ENCODE measurements around the gene NEGR1. TPM values are rescaled to one million over a fixed set of nuclear protein-coding genes. Genes with fewer than 3 reads are reported as not detected.

NEGR1 gene
- total RNA-seq, 1 experiment from 2014 or later = 4.1 TPM

- Mint-ChIP-seq H3K27me3 (ENCODE audit: insufficient read depth, unreplicated experiment) (no peaks in the 10 kb centered on the region), H3K36me3 (ENCODE audit: insufficient read depth, unreplicated experiment) (no peaks in the 10 kb centered on the region), H3K4me1 (ENCODE audit: insufficient read depth, unreplicated experiment) (no peaks in the 10 kb centered on the region), H3K27ac (ENCODE audit: low read depth, unreplicated experiment) (no peak overlapping the region), H3K4me3 (ENCODE audit: unreplicated experiment) (no peak overlapping the region), H3K9me3 (ENCODE audit: unreplicated experiment) (no peaks in the 10 kb centered on the region)
- POLR2A ChIA-PET = no interaction called here
- CTCF ChIA-PET = interaction anchor here (1.0 kb wide), 1 partner anchor 49 kb away, joined by 3 read pairs; no protein-coding TSS in a partner anchor
- intact Hi-C loops (cut with micrococcal nuclease) = no loop called here
- no TSS peak for BruUV-seq (replicated peaks)
- no peak for DNase-seq (ENCODE audit: unreplicated experiment)
- TF ChIP-seq CTCF (IDR thresholded peaks at IDR 0.05; ENCODE audit: unreplicated experiment) = no peak
These were observed 658.5 kb downstream of the NEGR1 start for GRCh38 chr1:71623888-71624287.

- Mint-ChIP-seq H3K9me3 (ENCODE audit: unreplicated experiment) (no peaks in the 10 kb centered on the region), H3K36me3 (ENCODE audit: insufficient read depth, unreplicated experiment) (no peaks in the 10 kb centered on the region), H3K27ac (ENCODE audit: low read depth, unreplicated experiment) (no peak overlapping the region), H3K4me3 (ENCODE audit: unreplicated experiment) (no peak overlapping the region), H3K4me1 (ENCODE audit: insufficient read depth, unreplicated experiment) (no peaks in the 10 kb centered on the region), H3K27me3 (ENCODE audit: insufficient read depth, unreplicated experiment) (no peaks in the 10 kb centered on the region)
- no TSS peak for BruUV-seq (replicated peaks)
- DNase-seq (ENCODE audit: unreplicated experiment) = peak; percentile 34
- ChIA-PET CTCF (interaction anchor here (0.8 kb wide), 1 partner anchor 438 kb away, joined by 4 read pairs; no protein-coding TSS in a partner anchor), POLR2A (interaction anchor here (1.0 kb wide), 1 partner anchor 11 kb away, joined by 3 read pairs; no protein-coding TSS in a partner anchor)
- intact Hi-C loops (cut with micrococcal nuclease) = no loop called here
- no peak for TF ChIP-seq CTCF (IDR thresholded peaks at IDR 0.05; ENCODE audit: unreplicated experiment)
These were observed 660.6 kb downstream of the NEGR1 start for GRCh38 chr1:71621785-71622184.

GRCh38 chr1:71618766-71619530 is 663.4 kb downstream of the NEGR1 start:
- Mint-ChIP-seq H3K27me3 (ENCODE audit: insufficient read depth, unreplicated experiment) (no peaks in the 10 kb centered on the region), H3K4me1 (ENCODE audit: insufficient read depth, unreplicated experiment) (no peaks in the 10 kb centered on the region), H3K27ac (ENCODE audit: low read depth, unreplicated experiment) (no peak overlapping the region), H3K9me3 (ENCODE audit: unreplicated experiment) (no peaks in the 10 kb centered on the region), H3K36me3 (ENCODE audit: insufficient read depth, unreplicated experiment) (no peaks in the 10 kb centered on the region), H3K4me3 (ENCODE audit: unreplicated experiment) (no peak overlapping the region)
- intact Hi-C loops (cut with micrococcal nuclease) = no loop called here
- no TSS peak for BruUV-seq (replicated peaks)
- POLR2A ChIA-PET = no interaction called here
- CTCF ChIA-PET = interaction anchor here (1.0 to 1.1 kb wide), 2 partner anchors 18 to 419 kb away, joined by 4 read pairs; no protein-coding TSS in a partner anchor
- no peak for DNase-seq (ENCODE audit: unreplicated experiment)
- no peak for TF ChIP-seq CTCF (IDR thresholded peaks at IDR 0.05; ENCODE audit: unreplicated experiment)

- ChIA-PET POLR2A (no interaction called here), CTCF (interaction anchor here (0.7 to 1.0 kb wide), 2 partner anchors 17 to 568 kb away, joined by 3 to 4 read pairs; no protein-coding TSS in a partner anchor)
- intact Hi-C loops (cut with micrococcal nuclease) = no loop called here
- BruUV-seq (replicated peaks) = no TSS peak
- Mint-ChIP-seq H3K4me1 (ENCODE audit: insufficient read depth, unreplicated experiment) (no peaks in the 10 kb centered on the region), H3K4me3 (ENCODE audit: unreplicated experiment) (no peak overlapping the region), H3K27me3 (ENCODE audit: insufficient read depth, unreplicated experiment) (no peaks in the 10 kb centered on the region), H3K36me3 (ENCODE audit: insufficient read depth, unreplicated experiment) (no peaks in the 10 kb centered on the region), H3K27ac (ENCODE audit: low read depth, unreplicated experiment) (no peak overlapping the region), H3K9me3 (ENCODE audit: unreplicated experiment) (no peaks in the 10 kb centered on the region)
- no peak for DNase-seq (ENCODE audit: unreplicated experiment)
- TF ChIP-seq CTCF (IDR thresholded peaks at IDR 0.05; ENCODE audit: unreplicated experiment) = no peak
These were observed 664.1 kb downstream of the NEGR1 start for GRCh38 chr1:71618191-71618590.
